ENCODE data around the gene FARP1.

GRCh38 chr13:98410612-98411011, 267.7 kb downstream of the FARP1 start:
- no peak for TF ChIP-seq CHD4 (IDR thresholded peaks at IDR 0.05)
- TF ChIP-seq CTCF (IDR thresholded peaks at IDR 0.05 in 2 of 3, conservative IDR thresholded peaks at IDR 0.05 in 1 of 3; ENCODE audit: control insufficient read depth in 2 of 3, extremely low read depth in 1 of 3, insufficient read depth in 1 of 3, low read depth in 3 of 3, low read length in 3 of 3) = no peak
- TF ChIP-seq POLR2AphosphoS5 (IDR thresholded peaks at IDR 0.05; ENCODE audit: low read length) = no peak
- TF ChIP-seq HDAC2 (IDR thresholded peaks at IDR 0.05) = no peak
- no peak for TF ChIP-seq BHLHE40 (IDR thresholded peaks at IDR 0.05; ENCODE audit: borderline replicate concordance in 1 of 2, low read depth in 2 of 2, low read length in 1 of 2)
- TF ChIP-seq BRCA1 (IDR thresholded peaks at IDR 0.05; ENCODE audit: low read depth, low read length) = no peak
- TF ChIP-seq E4F1 (IDR thresholded peaks at IDR 0.05; ENCODE audit: borderline replicate concordance, partially characterized antibody) = no peak
- TF ChIP-seq ATF3 (IDR thresholded peaks at IDR 0.05; ENCODE audit: borderline replicate concordance, extremely low read depth, low read depth, low read length) = no peak
- no peak for TF ChIP-seq NKRF (conservative IDR thresholded peaks at IDR 0.05)
- TF ChIP-seq TARDBP (IDR thresholded peaks at IDR 0.05; ENCODE audit: borderline replicate concordance) = no peak
- no peak for TF ChIP-seq TCF12 (IDR thresholded peaks at IDR 0.05; ENCODE audit: low read depth, low read length)
